Measurements from ENCODE around the gene LIMS2. TPM values are rescaled to one million over a fixed set of nuclear protein-coding genes. Genes with fewer than 3 reads are reported as not detected.

Gene LIMS2
- total RNA-seq, 2 donors from 2014 or later: 80.2 to 91.7 TPM

GRCh38 chr2:127624320-127624755 lies 51.0 kb downstream of the LIMS2 start:
- no peak overlapping the region for H3K4me3 ChIP-seq
- H3K36me3 ChIP-seq: no peaks in the 10 kb centered on the region
- no peaks in the 10 kb centered on the region for H3K27me3 ChIP-seq
- H3K27ac ChIP-seq: no peak overlapping the region
- no peak for TF ChIP-seq CTCF (IDR thresholded peaks at IDR 0.05)
- no peaks in the 10 kb centered on the region for H3K9me3 ChIP-seq
- no peaks in the 10 kb centered on the region for H3K4me1 ChIP-seq
- DNase-seq (ENCODE audit: low spot score): no peak

- Histone ChIP-seq H3K36me3 (no peaks in the 10 kb centered on the region), H3K4me1 (no peaks in the 10 kb centered on the region), H3K4me3 (no peak overlapping the region), H3K9me3 (no peaks in the 10 kb centered on the region), H3K27me3 (no peaks in the 10 kb centered on the region), H3K27ac (no peak overlapping the region)
- DNase-seq (ENCODE audit: low spot score): no peak
- no peak for TF ChIP-seq CTCF (IDR thresholded peaks at IDR 0.05)
Measured at GRCh38 chr2:127623388-127624319, 51.7 kb downstream of the LIMS2 start.

GRCh38 chr2:127622561-127623387 lies 52.6 kb downstream of the LIMS2 start:
- no peaks in the 10 kb centered on the region for H3K9me3 ChIP-seq
- H3K27ac ChIP-seq: no peak overlapping the region
- no peak for DNase-seq (ENCODE audit: low spot score)
- no peak overlapping the region for H3K4me3 ChIP-seq
- H3K27me3 ChIP-seq: no peaks in the 10 kb centered on the region
- no peaks in the 10 kb centered on the region for H3K36me3 ChIP-seq
- no peaks in the 10 kb centered on the region for H3K4me1 ChIP-seq
- TF ChIP-seq CTCF (IDR thresholded peaks at IDR 0.05): no peak

GRCh38 chr2:127621981-127622431 lies 53.3 kb downstream of the LIMS2 start:
- Histone ChIP-seq H3K4me1 (no peaks in the 10 kb centered on the region), H3K27me3 (no peaks in the 10 kb centered on the region), H3K9me3 (no peaks in the 10 kb centered on the region), H3K36me3 (no peaks in the 10 kb centered on the region), H3K4me3 (no peak overlapping the region), H3K27ac (no peak overlapping the region)
- no peak for DNase-seq (ENCODE audit: low spot score)
- no peak for TF ChIP-seq CTCF (IDR thresholded peaks at IDR 0.05)

- Histone ChIP-seq H3K4me3 (no peak overlapping the region), H3K9me3 (no peaks in the 10 kb centered on the region), H3K27me3 (no peaks in the 10 kb centered on the region), H3K27ac (no peak overlapping the region), H3K4me1 (no peaks in the 10 kb centered on the region), H3K36me3 (no peaks in the 10 kb centered on the region)
- TF ChIP-seq CTCF (IDR thresholded peaks at IDR 0.05): no peak
- no peak for DNase-seq (ENCODE audit: low spot score)
Measured at GRCh38 chr2:127620866-127621265, 54.5 kb downstream of the LIMS2 start.
